ENCODE measurements around the gene NUMA1.

DNA sequence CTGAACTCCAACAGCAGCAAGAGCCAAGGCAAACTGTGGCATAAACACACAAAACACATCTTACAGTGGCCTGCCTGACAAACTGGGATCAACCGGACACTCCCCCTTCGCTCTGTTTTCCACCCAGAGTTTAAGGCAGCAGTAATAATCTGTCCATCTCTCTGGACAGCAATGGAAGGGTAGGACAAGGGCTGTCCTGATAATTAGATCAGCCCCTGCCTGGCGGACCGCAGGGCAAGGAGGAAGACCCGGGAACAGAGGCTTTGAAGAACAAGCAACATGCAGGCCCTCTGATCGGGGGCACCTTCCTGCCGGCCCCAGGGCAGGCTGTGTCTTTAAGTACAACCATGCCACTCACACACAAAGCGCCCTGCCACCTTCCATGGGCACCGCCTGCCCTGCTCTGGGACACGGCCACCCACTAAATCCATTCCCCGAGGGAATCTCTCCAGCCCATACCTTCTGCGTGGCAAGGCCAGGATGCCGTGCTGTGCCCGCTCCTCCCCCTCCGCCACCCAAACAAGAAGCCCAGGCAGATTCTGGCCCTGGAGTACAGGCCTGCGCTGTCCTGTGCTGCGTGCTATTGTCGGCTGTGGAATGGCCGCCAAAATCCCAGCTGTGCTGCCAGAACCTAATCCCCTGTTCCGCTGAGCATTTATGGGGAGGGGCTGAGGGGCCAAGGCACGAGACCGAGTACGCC, 38.8 kb downstream of the NUMA1 start:
- TF ChIP-seq, protein P1, sequence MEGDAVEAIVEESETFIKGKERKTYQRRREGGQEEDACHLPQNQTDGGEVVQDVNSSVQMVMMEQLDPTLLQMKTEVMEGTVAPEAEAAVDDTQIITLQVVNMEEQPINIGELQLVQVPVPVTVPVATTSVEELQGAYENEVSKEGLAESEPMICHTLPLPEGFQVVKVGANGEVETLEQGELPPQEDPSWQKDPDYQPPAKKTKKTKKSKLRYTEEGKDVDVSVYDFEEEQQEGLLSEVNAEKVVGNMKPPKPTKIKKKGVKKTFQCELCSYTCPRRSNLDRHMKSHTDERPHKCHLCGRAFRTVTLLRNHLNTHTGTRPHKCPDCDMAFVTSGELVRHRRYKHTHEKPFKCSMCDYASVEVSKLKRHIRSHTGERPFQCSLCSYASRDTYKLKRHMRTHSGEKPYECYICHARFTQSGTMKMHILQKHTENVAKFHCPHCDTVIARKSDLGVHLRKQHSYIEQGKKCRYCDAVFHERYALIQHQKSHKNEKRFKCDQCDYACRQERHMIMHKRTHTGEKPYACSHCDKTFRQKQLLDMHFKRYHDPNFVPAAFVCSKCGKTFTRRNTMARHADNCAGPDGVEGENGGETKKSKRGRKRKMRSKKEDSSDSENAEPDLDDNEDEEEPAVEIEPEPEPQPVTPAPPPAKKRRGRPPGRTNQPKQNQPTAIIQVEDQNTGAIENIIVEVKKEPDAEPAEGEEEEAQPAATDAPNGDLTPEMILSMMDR (conservative IDR thresholded peaks at IDR 0.05; ENCODE audit: low read depth in 2 of 2): no peak
- TF ChIP-seq, protein P2, sequence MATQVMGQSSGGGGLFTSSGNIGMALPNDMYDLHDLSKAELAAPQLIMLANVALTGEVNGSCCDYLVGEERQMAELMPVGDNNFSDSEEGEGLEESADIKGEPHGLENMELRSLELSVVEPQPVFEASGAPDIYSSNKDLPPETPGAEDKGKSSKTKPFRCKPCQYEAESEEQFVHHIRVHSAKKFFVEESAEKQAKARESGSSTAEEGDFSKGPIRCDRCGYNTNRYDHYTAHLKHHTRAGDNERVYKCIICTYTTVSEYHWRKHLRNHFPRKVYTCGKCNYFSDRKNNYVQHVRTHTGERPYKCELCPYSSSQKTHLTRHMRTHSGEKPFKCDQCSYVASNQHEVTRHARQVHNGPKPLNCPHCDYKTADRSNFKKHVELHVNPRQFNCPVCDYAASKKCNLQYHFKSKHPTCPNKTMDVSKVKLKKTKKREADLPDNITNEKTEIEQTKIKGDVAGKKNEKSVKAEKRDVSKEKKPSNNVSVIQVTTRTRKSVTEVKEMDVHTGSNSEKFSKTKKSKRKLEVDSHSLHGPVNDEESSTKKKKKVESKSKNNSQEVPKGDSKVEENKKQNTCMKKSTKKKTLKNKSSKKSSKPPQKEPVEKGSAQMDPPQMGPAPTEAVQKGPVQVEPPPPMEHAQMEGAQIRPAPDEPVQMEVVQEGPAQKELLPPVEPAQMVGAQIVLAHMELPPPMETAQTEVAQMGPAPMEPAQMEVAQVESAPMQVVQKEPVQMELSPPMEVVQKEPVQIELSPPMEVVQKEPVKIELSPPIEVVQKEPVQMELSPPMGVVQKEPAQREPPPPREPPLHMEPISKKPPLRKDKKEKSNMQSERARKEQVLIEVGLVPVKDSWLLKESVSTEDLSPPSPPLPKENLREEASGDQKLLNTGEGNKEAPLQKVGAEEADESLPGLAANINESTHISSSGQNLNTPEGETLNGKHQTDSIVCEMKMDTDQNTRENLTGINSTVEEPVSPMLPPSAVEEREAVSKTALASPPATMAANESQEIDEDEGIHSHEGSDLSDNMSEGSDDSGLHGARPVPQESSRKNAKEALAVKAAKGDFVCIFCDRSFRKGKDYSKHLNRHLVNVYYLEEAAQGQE (IDR thresholded peaks at IDR 0.05; ENCODE audit: unreplicated experiment): no peak
- TF ChIP-seq POLR2AphosphoS5 (IDR thresholded peaks at IDR 0.05; ENCODE audit: low read depth) (no peak), JUNB (IDR thresholded peaks at IDR 0.05; ENCODE audit: unreplicated experiment) (no peak), EZH2phosphoT487 (IDR thresholded peaks at IDR 0.05; ENCODE audit: unreplicated experiment) (no peak), EZH2 (IDR thresholded peaks at IDR 0.05; ENCODE audit: low read depth, unreplicated experiment) (no peak), STAT1 (IDR thresholded peaks at IDR 0.05; ENCODE audit: unreplicated experiment) (no peak), ZNF462 (CRISPR knock-in tag; IDR thresholded peaks at IDR 0.05) (no peak)
